ENCODE data around the gene SERPINB7.

The SERPINB7 gene

GRCh38 chr18:63850636-63851035 is 75.4 kb downstream of the SERPINB7 start:
- no peak for DNase-seq

Data from DMS 273 treated with DMSO at 0.1 percent for 48 hours (cell line).